ENCODE results near the gene LYPD6.

The LYPD6 gene

GRCh38 chr2:149451417-149452165, 121.2 kb downstream of the LYPD6 start:
- H3K27ac ChIP-seq (ENCODE audit: extremely low read depth, low read depth, low read length): no peak overlapping the region
- no peaks in the 10 kb centered on the region for H3K9me3 ChIP-seq (ENCODE audit: control insufficient read depth, insufficient read depth, low read depth, low read length)
- H3K36me3 ChIP-seq (ENCODE audit: control insufficient read depth in 2 of 2, insufficient read depth in 1 of 2, low read length in 2 of 2): no peaks in the 10 kb centered on the region
- TF ChIP-seq ZEB2 (tag by site-specific recombination; IDR thresholded peaks at IDR 0.05) (no peak), MEIS1 (CRISPR knock-in tag; IDR thresholded peaks at IDR 0.05; ENCODE audit: borderline replicate concordance) (no peak), OSR2 (tag by site-specific recombination; IDR thresholded peaks at IDR 0.05) (peak; percentile 64; the same call in 1 of the 2 replicates)
- TF ChIP-seq, protein P1, sequence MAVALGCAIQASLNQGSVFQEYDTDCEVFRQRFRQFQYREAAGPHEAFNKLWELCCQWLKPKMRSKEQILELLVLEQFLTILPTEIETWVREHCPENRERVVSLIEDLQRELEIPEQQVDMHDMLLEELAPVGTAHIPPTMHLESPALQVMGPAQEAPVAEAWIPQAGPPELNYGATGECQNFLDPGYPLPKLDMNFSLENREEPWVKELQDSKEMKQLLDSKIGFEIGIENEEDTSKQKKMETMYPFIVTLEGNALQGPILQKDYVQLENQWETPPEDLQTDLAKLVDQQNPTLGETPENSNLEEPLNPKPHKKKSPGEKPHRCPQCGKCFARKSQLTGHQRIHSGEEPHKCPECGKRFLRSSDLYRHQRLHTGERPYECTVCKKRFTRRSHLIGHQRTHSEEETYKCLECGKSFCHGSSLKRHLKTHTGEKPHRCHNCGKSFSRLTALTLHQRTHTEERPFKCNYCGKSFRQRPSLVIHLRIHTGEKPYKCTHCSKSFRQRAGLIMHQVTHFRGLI (tag by site-specific recombination; IDR thresholded peaks at IDR 0.05): peak; percentile 47; the same call in 1 of the 2 replicates
- POLR2A ChIA-PET: no interaction called here
- H3K4me3 ChIP-seq (ENCODE audit: low read depth, low read length): no peak overlapping the region
- 0 out of 2 replicates have a peak, but pooled peaks cover 3% of the 10 kb centered on the region for H3K4me1 ChIP-seq (ENCODE audit: control insufficient read depth, insufficient read depth, low read length)
- CTCF ChIA-PET: interaction anchor here (0.6 kb wide), 1 partner anchor 1478 kb away, joined by 3 read pairs; no protein-coding TSS in a partner anchor

DNA sequence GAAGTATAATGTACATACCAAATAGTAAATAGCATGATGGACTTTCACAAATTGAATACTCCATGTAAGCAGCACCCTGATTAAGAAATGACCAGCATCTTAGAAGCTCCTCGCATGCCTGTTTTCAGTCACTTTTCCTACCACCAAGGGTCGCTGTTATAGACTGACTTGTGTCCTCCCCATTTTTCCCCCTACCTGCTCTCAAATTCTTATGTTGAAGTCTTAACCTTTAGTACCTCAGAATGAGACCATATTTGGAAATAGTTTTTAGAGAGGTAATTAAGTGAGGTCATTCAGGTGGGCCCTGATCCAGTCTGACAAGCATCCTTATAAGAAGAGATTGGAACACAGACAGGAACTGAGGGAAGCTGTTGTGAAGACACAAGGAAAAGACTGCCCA, 125.9 kb downstream of the LYPD6 start:
- TF ChIP-seq ZNF600 (tag by site-specific recombination; IDR thresholded peaks at IDR 0.05) (no peak), SETDB1 (IDR thresholded peaks at IDR 0.05; ENCODE audit: insufficient read length, low read length) (no peak), ZNF596 (tag by site-specific recombination; IDR thresholded peaks at IDR 0.05) (no peak), ZNF660 (tag by site-specific recombination; IDR thresholded peaks at IDR 0.05) (no peak), YY2 (tag by site-specific recombination; IDR thresholded peaks at IDR 0.05) (no peak), PRDM2 (tag by site-specific recombination; IDR thresholded peaks at IDR 0.05; ENCODE audit: borderline replicate concordance) (no peak), ZFP69B (tag by site-specific recombination; IDR thresholded peaks at IDR 0.05) (no peak), ZNF626 (tag by site-specific recombination; IDR thresholded peaks at IDR 0.05) (no peak), KLF8 (tag by site-specific recombination; IDR thresholded peaks at IDR 0.05) (no peak)
- TF ChIP-seq, protein P2, sequence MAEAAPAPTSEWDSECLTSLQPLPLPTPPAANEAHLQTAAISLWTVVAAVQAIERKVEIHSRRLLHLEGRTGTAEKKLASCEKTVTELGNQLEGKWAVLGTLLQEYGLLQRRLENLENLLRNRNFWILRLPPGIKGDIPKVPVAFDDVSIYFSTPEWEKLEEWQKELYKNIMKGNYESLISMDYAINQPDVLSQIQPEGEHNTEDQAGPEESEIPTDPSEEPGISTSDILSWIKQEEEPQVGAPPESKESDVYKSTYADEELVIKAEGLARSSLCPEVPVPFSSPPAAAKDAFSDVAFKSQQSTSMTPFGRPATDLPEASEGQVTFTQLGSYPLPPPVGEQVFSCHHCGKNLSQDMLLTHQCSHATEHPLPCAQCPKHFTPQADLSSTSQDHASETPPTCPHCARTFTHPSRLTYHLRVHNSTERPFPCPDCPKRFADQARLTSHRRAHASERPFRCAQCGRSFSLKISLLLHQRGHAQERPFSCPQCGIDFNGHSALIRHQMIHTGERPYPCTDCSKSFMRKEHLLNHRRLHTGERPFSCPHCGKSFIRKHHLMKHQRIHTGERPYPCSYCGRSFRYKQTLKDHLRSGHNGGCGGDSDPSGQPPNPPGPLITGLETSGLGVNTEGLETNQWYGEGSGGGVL (tag by site-specific recombination; IDR thresholded peaks at IDR 0.05): no peak
- H3K9me3 ChIP-seq (ENCODE audit: control insufficient read depth, insufficient read depth, low read depth, low read length): 0 out of 2 replicates have a peak, but pooled peaks cover 2% of the 10 kb centered on the region
- POLR2A ChIA-PET: no interaction called here
- no peak overlapping the region for H3K27ac ChIP-seq (ENCODE audit: extremely low read depth, low read depth, low read length)
- CTCF ChIA-PET: interaction anchor here (0.6 to 1.5 kb wide), 3 partner anchors 12 to 439 kb away, joined by 3 to 5 read pairs (median 4); no protein-coding TSS in a partner anchor
- no peak overlapping the region for H3K4me3 ChIP-seq (ENCODE audit: low read depth, low read length)
- H3K4me1 ChIP-seq (ENCODE audit: control insufficient read depth, insufficient read depth, low read length): 0 out of 2 replicates have a peak, but pooled peaks cover 3% of the 10 kb centered on the region
- no peaks in the 10 kb centered on the region for H3K36me3 ChIP-seq (ENCODE audit: control insufficient read depth in 2 of 2, insufficient read depth in 1 of 2, low read length in 2 of 2)
